NCI-H226 (cell line): ENCODE results near the gene PRMT9.

Source experiments
- DNase-seq: peaks from one replicate; pipeline ENCODE4 v3.0.0-alpha.2; 2015

PRMT9 gene

GRCh38 chr4:147683717-147684700 is at the start of gene PRMT9:
TSS of gene PRMT9 (minus strand) at chr4:147684163. CDS start at chr4:147683987, 176 bp downstream.
- DNase-seq, result peak; percentile 86

GRCh38 chr4:147732518-147733235 is 48.7 kb upstream of the PRMT9 start:
- DNase-seq, result no peak

GRCh38 chr4:147731580-147732517 is 47.9 kb upstream of the PRMT9 start, which contains the start of gene ARHGAP10:
TSS of gene ARHGAP10 (plus strand) at chr4:147732088. CDS start at chr4:147732302, 214 bp downstream.
- DNase-seq, result peak; percentile 61

- no peak for DNase-seq
Observed at GRCh38 chr4:147730333-147730732, 46.4 kb upstream of the PRMT9 start.

- DNase-seq, result no peak
Observed at GRCh38 chr4:147727476-147728028, 43.6 kb upstream of the PRMT9 start.

GRCh38 chr4:147725673-147726072 is 41.7 kb upstream of the PRMT9 start:
- no peak for DNase-seq

GRCh38 chr4:147724468-147725201 is 40.7 kb upstream of the PRMT9 start:
- DNase-seq, result no peak

GRCh38 chr4:147723326-147723725 is 39.4 kb upstream of the PRMT9 start:
- DNase-seq, result no peak

GRCh38 chr4:147717878-147718277 is 33.9 kb upstream of the PRMT9 start:
- DNase-seq, result no peak

- peak; percentile 79 for DNase-seq
Observed at GRCh38 chr4:147714575-147715401, 30.8 kb upstream of the PRMT9 start.

- DNase-seq, result peak; percentile 83
Observed at GRCh38 chr4:147709999-147710398, 26.0 kb upstream of the PRMT9 start.

- DNase-seq, result no peak
Observed at GRCh38 chr4:147707892-147708672, 24.1 kb upstream of the PRMT9 start.

- no peak for DNase-seq
Observed at GRCh38 chr4:147704846-147705245, 20.9 kb upstream of the PRMT9 start.

- DNase-seq, result no peak
Observed at GRCh38 chr4:147696866-147697265, 12.9 kb upstream of the PRMT9 start.

- no peak for DNase-seq
Observed at GRCh38 chr4:147693218-147693617, 9.3 kb upstream of the PRMT9 start.

GRCh38 chr4:147691820-147692219 is 7.9 kb upstream of the PRMT9 start:
- DNase-seq, result no peak

- no peak for DNase-seq
Observed at GRCh38 chr4:147689067-147689466, 5.1 kb upstream of the PRMT9 start.

GRCh38 chr4:147683188-147683591 is 773 bp downstream of the PRMT9 start:
- DNase-seq, result no peak

GRCh38 chr4:147682755-147683154 is 1.2 kb downstream of the PRMT9 start:
- DNase-seq, result no peak
